Glomerular visceral epithelial cell (primary cell): Measurements from ENCODE around the gene RGS19.
"Not testable (repeated sequence)": the region's sequence is repeated elsewhere in the genome, so short reads cannot be mapped to it uniquely, and the experiment has no call there.

Experiments used
- DNase-seq: peaks from one replicate; pipeline ENCODE4 v3.0.0-alpha.2; 2016; ENCODE audit errors: extremely low spot score

The RGS19 gene

DNA sequence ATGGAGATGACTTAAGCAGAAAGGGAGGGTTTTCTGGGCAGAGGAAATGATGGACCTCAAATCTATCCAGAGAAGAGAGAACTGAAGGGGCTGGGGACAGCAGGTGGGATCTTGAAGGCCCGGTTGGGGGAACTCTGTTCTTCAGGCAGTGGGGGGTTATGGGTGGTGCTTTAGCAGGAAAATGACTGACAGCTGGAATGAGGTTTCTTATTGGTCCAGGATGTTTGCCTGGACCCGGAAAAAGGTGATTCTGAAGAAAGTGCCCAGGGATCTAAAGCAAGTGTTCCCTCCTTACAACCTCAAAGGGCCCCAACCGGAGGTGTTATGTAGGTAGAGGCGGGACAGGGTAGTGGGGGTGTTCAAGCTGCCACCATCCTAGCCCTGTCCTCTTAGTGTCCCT is 16.1 kb upstream of the RGS19 start:
- no peak for DNase-seq

DNA sequence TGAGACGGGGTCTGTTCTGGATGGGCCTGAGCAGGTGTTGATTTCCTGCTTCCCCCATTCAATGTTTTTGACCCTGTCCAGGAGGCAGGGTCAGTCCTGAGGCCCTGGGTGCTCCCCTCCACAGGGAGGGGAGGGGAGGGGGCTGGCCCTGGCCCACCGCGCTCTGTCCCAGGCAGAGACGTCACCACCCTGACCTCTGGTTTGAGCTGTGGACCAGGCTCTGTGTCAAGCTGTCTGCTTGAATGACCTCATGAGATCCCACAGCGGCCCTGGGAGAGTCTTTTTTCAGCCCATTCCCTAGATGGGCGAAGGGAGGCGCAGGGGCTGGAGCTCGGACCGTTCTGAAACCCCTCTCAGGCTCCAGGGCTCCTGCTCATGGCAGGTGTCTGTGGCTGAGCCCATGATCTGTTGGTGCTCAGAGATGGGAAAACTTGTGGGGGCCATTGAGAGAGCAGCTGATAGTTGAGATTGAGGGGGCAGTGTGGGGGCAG is 13.7 kb upstream of the RGS19 start:
- no peak for DNase-seq

DNA sequence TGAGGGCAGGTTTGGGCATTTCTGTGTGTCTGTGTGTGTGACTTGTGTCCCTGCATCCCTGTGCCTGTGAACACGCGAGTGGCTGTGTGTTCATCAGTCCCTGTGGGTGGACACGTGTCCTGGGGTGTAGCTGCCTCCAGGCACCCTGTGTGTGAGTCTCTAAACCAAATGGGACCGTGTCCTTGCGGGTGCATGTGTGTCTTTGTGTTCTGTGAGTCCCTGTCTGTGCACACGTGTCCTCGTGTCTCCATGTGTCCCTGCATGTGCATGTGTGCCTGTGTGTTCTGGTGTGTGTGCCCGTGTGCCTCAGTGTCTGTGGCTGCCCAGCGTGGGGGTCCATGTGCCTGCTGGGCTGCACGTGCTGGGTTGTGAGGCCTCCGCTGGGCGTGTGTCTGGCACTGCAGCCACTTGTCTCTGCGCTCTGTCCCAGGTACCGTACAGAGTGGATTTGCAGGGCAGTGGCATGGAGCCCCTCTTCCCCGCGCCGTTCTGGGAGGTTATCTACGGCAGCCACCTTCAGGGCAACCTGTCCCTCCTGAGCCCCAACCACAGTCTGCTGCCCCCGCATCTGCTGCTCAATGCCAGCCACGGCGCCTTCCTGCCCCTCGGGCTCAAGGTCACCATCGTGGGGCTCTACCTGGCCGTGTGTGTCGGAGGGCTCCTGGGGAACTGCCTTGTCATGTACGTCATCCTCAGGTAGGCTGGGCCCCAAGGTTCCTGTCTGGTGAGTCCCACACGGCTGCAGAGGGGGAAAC is 13.1 kb upstream of the RGS19 start:
- DNase-seq, result no peak

DNA sequence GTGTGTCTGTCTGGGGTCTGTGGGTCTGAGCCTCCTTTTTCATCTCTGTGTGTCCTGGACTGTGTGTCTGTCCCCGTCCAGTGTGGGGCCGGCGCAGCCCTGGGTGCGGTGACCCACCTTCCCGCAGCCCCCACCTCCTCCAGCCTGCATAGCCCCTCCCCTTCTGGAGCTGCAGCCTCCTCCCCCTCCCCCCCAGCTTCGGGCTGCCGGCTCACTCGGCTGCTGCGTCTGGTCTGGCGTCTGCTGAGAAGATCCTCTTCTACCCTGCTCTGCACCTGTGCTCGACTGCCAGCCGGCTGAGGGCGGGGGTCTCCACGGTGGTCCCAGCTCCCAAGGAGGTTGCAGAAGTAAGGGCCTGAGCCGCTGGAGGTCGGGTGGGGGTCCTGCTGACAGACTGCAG is 12.5 kb upstream of the RGS19 start:
- no peak for DNase-seq

GRCh38 chr20:64091340-64091739 is 12.0 kb upstream of the RGS19 start:
- DNase-seq, result no peak

- DNase-seq, result no peak
Observed at GRCh38 chr20:64090165-64090564, 10.8 kb upstream of the RGS19 start.

GRCh38 chr20:64088586-64088985 is 9.3 kb upstream of the RGS19 start:
- not testable (repeated sequence) for DNase-seq

GRCh38 chr20:64087226-64087825 is 8.0 kb upstream of the RGS19 start:
- DNase-seq, result not testable (repeated sequence)

GRCh38 chr20:64086801-64087200 is 7.5 kb upstream of the RGS19 start:
- no peak for DNase-seq

- DNase-seq, result no peak
Observed at GRCh38 chr20:64084685-64085152, 5.4 kb upstream of the RGS19 start.

DNA sequence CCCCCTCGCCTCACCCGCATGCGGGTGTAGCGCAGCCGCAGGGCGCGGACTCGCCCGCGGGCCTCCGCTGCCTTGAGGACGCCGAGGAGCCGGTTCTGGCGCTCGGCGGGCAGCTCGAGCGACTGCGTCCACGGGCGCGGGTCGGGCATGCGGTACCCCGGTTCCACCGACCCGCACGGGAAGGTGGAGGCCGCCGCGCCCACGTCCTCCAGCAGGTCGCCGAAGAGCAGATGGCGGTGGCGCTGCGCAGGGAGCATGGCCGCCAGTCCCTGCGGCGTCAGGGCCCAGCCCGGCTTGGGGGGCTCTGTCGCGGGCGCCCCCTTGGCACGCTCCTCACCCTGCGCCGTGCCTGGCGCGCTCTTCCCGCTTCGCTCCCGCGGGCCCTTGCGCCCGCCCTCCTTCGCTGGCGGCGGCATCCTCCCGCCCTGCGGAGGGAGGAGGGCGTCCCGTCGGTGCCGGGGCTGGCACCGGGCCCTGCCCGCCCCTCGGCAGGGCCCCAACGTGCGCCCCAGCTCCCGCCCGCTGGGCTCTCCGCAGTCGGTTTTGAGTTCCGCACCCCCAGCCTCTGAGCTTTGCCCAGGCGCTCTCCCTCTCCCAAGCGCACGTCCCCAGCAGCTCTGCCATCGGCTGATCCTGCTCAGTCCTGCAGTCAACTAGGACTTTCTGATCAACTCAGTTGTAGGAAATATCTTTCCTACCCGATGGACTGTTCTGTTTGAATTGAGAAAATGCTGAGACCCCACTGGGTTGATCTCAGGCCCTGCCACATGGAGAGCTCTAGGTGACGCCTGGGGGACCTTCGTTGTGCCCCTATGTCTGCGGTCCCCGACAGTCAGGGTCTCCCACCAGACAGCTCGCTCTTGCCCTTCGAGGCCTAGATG is 4.7 kb upstream of the RGS19 start, which contains the start of gene LKAAEAR1:
Gene LKAAEAR1 (minus strand): TSS at position 595 of the 881 bp plus-strand sequence. CDS start 179 bp downstream, at position 416.
- DNase-seq, result no peak

GRCh38 chr20:64083378-64083803 is 4.1 kb upstream of the RGS19 start:
- DNase-seq, result peak; percentile 82

DNA sequence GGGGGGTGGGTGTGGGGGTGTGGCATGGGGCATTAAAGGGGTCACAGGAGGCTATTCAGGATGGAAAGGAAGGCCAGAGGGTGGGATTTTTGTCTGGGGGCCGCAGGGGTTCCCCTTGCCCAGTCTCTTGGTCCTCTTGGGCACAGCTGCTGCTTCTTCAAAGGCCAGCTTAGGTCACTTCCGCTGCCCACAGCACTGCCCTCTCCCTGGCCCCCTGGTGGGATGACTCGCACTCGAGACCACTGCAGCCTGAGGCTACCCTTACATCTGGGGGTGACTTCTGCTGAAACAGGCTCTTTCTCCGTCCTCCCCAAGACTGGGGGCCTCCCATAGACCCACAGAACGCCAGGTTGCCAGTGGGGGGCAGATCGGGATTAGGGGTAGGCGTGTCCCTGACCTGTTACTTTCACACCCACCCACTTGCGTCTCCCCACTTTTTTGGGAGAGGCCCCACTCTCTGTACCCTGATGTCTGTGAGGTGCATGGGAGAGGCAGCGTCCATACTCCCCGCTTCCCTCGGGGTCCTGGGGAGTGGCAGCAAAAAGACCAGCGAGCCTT is 3.6 kb upstream of the RGS19 start:
- no peak for DNase-seq

- DNase-seq, result no peak
Observed at GRCh38 chr20:64082126-64082731, 2.9 kb upstream of the RGS19 start.

DNA sequence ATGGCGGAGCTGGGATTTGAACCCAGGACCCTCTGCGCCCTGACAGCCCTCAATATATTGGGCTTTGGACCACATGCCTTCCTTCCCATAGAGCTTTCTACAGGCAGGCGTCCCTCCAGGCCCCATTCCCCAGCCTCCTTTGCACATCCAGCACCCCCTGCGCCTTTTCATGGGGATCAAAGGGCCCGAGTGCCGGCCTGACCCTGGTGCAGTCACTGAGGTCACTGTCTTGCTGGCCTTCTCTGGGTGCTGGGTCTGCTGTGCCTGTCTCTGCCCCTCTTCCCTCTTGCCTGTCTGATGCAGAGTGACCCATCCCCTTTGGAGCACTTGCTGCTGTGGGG is 2.3 kb upstream of the RGS19 start:
- no peak for DNase-seq

DNA sequence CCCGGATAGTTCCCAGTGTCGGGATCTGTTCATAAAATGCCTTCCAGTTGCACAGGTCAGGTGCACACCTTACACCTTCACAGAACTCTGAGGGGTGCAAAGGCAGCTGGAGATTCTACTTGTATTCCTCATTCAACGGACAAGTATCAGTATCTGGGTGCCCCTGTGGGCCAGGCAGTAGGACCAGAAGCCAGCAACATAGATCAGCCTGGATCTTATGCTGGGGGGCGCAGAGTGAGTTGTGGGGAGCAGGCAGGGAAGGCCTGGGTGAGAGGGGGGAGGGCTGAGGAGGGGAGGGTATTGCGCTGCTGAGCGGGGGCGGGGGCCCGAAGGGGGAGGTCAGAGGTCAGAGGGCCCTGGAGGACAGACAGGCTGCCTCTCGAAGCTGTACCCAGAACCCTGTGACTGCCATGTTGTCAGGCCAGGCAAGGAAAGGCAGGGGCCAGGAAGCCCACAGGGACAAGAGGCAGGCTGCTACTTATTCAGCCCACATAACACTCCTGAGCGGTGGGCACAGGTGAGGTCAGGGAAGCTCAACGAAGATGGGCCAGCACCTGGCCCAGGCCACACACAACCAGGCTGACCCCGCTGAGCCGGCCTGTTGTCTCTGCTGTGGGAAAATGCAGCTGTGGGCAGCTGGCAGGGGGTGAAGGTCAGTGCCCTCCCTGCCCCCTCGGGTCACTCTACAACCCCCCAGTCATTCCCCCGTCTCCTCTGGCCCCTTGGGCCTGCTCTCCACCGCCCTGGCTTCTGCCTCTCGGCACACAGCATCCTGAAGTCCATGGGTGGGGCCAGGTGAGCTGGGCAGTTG is 1.7 kb upstream of the RGS19 start:
- no peak for DNase-seq

DNA sequence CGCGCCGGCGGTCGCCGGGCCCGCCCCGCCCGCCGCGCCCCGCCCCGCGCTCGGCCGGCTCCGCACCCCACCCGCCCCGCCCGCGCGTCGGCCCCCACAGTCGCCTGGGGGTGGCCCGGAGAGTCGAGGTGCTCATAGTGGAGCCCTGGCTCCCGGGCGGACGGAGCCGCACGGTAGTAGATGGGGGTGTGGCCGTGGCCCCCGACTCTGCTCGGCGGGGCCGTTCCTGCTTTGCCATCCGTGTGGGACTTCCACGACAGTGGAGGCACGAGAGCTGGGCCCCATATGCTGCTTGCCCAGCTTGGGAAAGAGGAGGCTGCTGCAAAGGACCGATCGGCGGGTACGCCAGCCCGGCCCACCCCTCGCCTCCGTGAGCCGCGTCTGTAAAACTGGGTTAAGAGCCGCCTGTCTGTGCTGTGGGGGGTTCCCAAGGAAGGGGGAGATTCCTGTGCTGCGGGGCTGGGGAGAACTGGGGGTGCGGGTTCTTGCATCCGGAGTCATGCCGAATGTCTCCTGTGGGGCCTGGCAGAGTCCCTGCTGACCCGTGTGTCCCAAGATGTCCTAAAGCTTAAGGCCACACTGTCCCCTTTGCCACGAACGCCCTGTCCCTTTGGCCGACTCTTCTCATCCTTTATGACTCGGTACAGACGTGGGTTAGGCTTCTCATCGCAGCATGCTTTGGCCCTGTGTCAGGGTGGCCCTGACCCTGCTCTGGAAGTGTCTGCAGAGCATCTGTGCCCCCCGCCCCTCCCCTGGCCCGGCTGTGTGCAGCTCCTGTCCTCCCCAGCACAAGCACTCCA is 895 bp upstream of the RGS19 start, which contains the start of gene OPRL1:
Gene OPRL1 (plus strand): TSS at position 70 of the 800 bp plus-strand sequence. CDS start 12,639 bp downstream, outside the sequence.
- DNase-seq, result no peak

GRCh38 chr20:64078934-64079272 is 415 bp downstream of the RGS19 start:
- no peak for DNase-seq

- no peak for DNase-seq
Observed at GRCh38 chr20:64077876-64078551, 1.3 kb downstream of the RGS19 start.
